Transverse colon (tissue), 3 donors: ENCODE results near the gene FOLR3.

Experiments
- CTCF ChIP-seq, 5 experiments: fragments of 200-600 bp in 3 of 5; fragments of 450-650 bp in 2 of 5; sonication (generic) in 3 of 5; IDR thresholded peaks; 1 replicate in 2 of 5; 2 replicates in 3 of 5; pipeline ENCODE4 v1.5.1; 2016 to 2017; ENCODE audit warnings: antibody characterized with exemption in 5 of 5, inconsistent platforms in 3 of 5, mild to moderate bottlenecking in 2 of 5, moderate library complexity in 1 of 5
- POLR2A ChIP-seq: fragments of 450-650 bp; IDR thresholded peaks from one replicate; pipeline ENCODE4 v1.6.1; 2016; ENCODE audit warnings: antibody characterized with exemption, mild to moderate bottlenecking, moderate library complexity

- TF ChIP-seq CTCF (IDR thresholded peaks at IDR 0.05) (no peak), POLR2A (no peak)
Observed at GRCh38 chr11:72174302-72175070, 39.0 kb downstream of the FOLR3 start.
